AG04450 (cell line): ENCODE measurements around the gene L3MBTL4. TPM values are rescaled to one million over a fixed set of nuclear protein-coding genes. Genes with fewer than 3 reads are reported as not detected.

ENCODE experiments used
- CTCF ChIA-PET: fragments of 300-600, 350-600 bp; formaldehyde crosslinking; extraction: SDS; loops from one replicate; lab custom pipeline; 2022; ENCODE audit warnings: antibody characterized with exemption, inconsistent platforms; lab: Charles Lee
- POLR2A ChIA-PET: fragments of 350-600 bp; formaldehyde crosslinking; extraction: SDS; loops from one replicate; lab custom pipeline; 2021; ENCODE audit warnings: antibody characterized with exemption, inconsistent platforms; lab: Yijun Ruan, JAX
- DNase-seq: peaks from one replicate; pipeline ENCODE4 v3.0.0-alpha.2; 2011; ENCODE audit warnings: low read depth, low spot score
- H3K27ac ChIP-seq: one replicate; pipeline ENCODE4 v1.5.1; 2012; ENCODE audit warnings: low read depth, low read length, control low read depth
- H3K27me3 ChIP-seq: one replicate; pipeline ENCODE4 v1.6.0; 2012; ENCODE audit warnings: low read length; ENCODE audit not compliant: control insufficient read depth, insufficient read depth
- H3K4me3 ChIP-seq: 2 replicates; pipeline ENCODE4 v1.5.1; 2011; ENCODE audit warnings: mild to moderate bottlenecking, low read depth, low read length, control low read depth
- H3K9me3 ChIP-seq: 2 replicates; pipeline ENCODE4 v1.5.1; 2012; ENCODE audit warnings: low read length; ENCODE audit not compliant: control insufficient read depth, insufficient read depth
- CTCF ChIP-seq: IDR thresholded peaks from 2 replicates; pipeline ENCODE4 v1.5.1; 2011; ENCODE audit warnings: low read depth, low read length, control low read depth, inconsistent platforms
- polyA plus RNA-seq: library from polyadenylated mRNA; depleted of rRNA; stranded (reverse); fragments of >200 nt; gene quantifications from 2 replicates; pipeline ENCODE4 v1.2.3, GENCODE V29; 2011

Gene L3MBTL4
- polyA plus RNA-seq, 1 experiment: 0.05 TPM

- ChIA-PET POLR2A (interaction anchor here (0.6 kb wide), 1 partner anchor 80 kb away, joined by 3 read pairs; no protein-coding TSS in a partner anchor), CTCF (no interaction called here)
- Histone ChIP-seq H3K27me3 (no peaks in the 10 kb centered on the region), H3K9me3 (no peaks in the 10 kb centered on the region), H3K27ac (no peak overlapping the region), H3K4me3 (no peak overlapping the region)
- no peak for DNase-seq
- no peak for TF ChIP-seq CTCF
Observed at GRCh38 chr18:6367208-6367607, 47.5 kb downstream of the L3MBTL4 start.

DNA sequence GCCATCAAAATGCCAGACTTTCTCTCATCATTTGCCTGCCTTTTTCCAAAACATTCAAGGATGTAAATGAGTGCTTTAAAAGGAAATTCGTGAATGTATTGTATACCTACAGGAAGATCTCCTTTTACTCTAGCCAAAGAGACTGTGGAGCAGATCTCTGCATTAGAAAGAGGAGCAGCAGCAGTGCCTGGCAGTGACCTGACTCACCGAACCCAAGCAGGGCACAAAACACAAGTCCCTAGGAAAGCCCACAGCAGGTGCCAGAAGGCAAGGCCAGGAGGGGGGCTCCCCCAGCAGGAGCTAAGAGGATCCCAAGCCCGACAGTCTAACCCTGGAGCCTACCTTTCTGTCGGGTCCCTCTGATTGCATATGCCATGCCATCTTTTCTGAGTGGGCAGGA lies 47.9 kb downstream of the L3MBTL4 start:
- ChIA-PET CTCF (no interaction called here), POLR2A (interaction anchor here (0.6 kb wide), 1 partner anchor 79 kb away, joined by 3 read pairs; no protein-coding TSS in a partner anchor)
- Histone ChIP-seq H3K27ac (no peak overlapping the region), H3K27me3 (no peaks in the 10 kb centered on the region), H3K4me3 (no peak overlapping the region), H3K9me3 (no peaks in the 10 kb centered on the region)
- TF ChIP-seq CTCF: no peak
- no peak for DNase-seq

DNA sequence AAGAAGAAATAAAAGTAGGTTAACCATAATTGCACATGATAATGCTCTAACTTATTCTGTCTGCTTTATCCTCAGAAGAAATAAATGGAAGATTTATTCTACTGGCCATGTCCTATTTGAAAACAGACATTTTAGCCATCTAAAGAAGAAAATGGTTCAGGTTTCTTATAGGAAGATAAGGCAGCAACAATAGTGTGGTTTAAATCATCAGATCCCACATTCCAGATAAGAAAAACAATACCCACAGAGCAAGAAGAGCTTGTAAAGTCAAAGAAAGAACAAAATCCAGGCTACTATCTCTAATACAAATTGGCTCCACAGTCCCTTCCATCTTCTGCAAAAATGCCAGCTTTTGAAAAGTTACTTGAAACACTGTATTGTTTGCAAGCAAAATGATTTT lies 49.3 kb downstream of the L3MBTL4 start:
- no peak overlapping the region for H3K27ac ChIP-seq
- no peak overlapping the region for H3K4me3 ChIP-seq
- H3K27me3 ChIP-seq: no peaks in the 10 kb centered on the region
- ChIA-PET CTCF (no interaction called here), POLR2A (interaction anchor here (0.6 kb wide), 1 partner anchor 21 kb away, joined by 5 read pairs; no protein-coding TSS in a partner anchor)
- no peak for DNase-seq
- no peaks in the 10 kb centered on the region for H3K9me3 ChIP-seq
- TF ChIP-seq CTCF: no peak

DNA sequence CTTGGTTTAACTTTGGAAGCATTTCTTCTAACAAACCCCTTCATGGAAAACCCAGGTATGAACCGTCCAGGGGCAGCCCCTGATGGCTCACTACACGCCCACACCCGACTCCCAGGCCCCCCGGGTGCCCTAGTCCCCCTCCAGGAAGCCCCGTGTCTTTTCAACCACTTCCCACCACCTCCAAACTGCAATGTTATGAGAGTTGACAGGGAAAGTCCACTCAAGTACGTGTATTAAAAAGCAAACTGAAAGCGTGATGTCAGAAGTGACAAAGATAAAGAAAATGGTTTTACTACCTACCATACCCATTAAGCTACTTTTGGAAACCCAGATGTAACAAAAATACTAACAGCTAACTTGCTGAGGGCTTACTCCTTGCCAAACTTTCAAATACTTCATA lies 51.5 kb downstream of the L3MBTL4 start:
- CTCF ChIA-PET: no interaction called here
- DNase-seq: no peak
- Histone ChIP-seq H3K27me3 (no peaks in the 10 kb centered on the region), H3K4me3 (no peak overlapping the region), H3K27ac (no peak overlapping the region), H3K9me3 (no peaks in the 10 kb centered on the region)
- POLR2A ChIA-PET: no interaction called here
- no peak for TF ChIP-seq CTCF

GRCh38 chr18:6362559-6363129 lies 52.1 kb downstream of the L3MBTL4 start:
- POLR2A ChIA-PET: no interaction called here
- TF ChIP-seq CTCF: no peak
- DNase-seq: no peak
- Histone ChIP-seq H3K27me3 (no peaks in the 10 kb centered on the region), H3K9me3 (no peaks in the 10 kb centered on the region), H3K4me3 (no peak overlapping the region), H3K27ac (no peak overlapping the region)
- CTCF ChIA-PET: no interaction called here
